Nucleus accumbens (tissue), 56 donors: ENCODE measurements around the gene DTHD1.

ENCODE experiments used
- DNase-seq, 56 donors: peaks; one replicate each; lab custom pipeline; 2025; lab: John Stamatoyannopoulos, UW

The DTHD1 gene

DNA sequence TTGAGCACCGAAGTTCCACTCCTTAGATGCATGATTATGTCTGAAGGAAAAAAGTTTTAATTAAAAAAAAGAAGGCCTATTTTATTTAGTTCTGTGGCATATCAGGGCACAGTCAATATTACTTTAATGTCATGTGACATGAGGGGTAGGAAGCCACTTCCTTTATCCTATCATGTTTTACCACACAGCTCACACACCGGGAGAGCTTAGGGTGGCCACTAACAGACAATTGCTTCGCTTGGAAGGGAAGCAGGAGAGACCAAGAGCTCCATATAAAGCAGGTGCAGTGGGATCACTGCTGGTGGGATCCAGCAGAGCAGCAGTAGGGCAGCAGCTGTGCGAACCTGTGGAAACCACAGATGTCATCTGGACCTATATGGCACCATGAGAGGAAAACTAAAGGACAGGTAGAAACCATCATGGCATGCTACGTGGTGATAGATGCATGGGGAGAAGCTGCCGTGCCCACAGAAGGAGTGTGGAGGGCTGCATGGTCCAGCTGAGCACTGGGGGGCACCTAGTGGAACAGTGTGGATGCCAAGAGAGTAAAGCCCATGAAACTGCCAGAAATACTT is 52.0 kb downstream of the DTHD1 start:
- DNase-seq: no peak

DNA sequence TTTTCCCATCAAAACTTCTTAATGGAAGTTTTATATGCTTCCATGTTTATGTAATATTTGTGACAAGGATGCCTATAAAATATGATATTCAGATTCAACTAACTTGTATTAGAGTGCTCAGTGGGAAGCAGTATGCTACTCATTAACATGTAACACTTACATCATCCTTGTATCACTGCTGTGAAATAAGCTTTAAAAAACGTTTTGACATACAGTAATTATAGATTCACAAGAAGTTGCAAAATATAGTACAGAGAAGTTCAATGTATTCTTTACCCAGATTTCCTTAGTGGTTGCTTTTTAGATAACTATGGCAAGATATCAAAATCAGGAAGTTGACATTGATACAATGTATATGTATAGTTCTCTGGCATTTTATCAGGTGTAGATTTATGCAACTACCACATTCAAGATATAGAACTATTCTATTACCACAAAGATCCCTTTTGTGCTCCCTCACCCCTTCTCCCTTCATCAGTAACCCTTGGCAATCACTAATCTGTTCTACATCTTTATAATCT is 56.3 kb downstream of the DTHD1 start:
- no peak for DNase-seq

DNA sequence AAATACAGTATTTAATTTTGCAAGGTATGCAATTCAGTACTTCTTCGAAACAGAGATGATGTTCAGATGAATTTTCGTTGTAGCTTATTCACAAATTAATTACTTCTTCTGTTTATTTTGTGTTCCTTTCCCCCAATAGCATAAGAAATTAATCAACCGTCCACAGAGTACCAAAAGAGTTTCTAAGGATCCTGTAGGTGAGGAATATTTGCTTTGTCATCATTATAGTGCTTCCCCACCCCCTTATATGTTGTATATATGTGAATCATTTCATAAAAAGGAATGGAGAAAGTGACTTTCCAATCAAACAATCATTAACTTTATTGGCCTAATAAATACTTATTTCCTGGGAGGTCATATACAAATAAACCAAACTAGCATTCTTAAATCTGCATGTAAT is 57.6 kb downstream of the DTHD1 start:
- no peak for DNase-seq

DNA sequence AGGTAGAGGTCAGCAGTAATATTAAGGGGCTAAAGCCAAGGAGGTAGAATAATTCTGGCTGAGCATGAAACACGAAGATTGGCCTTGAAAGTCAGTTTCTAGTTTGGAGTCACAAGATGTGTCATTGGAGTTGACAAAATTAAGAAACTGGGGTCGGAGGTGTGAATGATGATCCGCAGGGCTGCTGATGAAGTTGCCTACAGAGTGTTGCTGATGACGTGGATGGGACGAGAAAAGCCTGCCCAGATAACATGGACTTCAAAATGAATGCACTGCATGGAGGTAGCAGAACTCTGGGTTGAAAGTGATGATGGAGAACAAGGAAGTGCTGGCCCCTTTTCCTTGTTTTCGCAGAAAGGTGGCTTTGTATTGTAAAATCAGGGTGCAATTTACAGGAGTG is 60.5 kb downstream of the DTHD1 start:
- DNase-seq: no peak

DNA sequence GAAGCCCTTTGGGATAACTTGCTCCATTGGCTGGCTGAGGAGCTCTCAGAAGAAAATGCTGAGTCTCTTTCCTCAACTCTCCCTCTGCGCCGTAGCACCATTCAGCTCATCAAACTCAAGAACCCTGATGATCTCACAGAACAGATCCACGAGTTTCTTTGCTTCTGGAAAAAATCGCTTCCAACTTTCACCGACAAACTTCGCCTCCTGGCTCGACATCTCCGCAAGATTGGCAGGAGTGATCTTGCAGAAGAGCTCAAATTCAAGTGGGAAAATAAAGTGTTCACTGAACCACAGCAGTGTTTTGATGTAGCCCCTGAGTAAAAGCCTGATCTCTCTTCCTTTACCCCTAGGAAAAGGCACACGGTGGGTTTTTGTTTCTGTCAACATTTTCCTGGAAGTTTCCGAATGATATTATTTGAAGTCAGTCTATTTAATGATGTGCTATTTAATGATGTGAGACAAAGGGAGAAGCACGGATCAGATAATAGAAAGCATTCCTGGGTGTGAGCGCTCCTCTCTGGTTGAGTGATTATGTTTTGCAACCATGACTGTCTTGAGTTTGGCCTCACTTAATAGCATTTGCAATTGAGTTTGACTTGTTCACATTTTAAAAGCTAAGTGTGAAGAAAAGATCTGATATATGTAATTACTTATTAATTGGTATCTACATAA is 62.2 kb downstream of the DTHD1 start:
- no peak for DNase-seq

DNA sequence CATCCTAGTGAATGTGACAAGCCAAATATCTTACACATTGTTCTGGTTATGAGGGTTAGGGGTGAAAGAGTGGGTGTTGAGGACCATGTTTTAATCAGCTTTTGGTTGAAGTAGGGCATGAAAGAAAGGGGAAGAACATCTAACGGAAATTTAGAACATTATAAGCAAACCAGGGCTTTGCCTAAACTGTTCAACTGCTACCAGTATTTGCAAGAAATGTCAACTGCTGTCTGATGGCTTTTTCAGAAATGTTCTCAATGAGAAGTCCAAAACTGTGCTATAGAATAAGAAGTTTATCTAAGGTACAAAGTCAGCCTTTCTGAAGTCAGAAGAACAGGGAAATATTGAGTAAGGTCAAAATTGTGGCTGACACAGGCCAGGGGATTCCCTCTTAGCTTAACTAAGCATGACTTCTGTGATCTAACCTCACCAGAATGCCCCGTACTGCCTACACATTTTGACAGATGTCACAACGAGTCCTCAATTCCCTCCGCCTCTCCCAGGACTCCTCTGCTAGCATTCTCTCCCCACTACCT is 67.1 kb downstream of the DTHD1 start:
- no peak for DNase-seq

DNA sequence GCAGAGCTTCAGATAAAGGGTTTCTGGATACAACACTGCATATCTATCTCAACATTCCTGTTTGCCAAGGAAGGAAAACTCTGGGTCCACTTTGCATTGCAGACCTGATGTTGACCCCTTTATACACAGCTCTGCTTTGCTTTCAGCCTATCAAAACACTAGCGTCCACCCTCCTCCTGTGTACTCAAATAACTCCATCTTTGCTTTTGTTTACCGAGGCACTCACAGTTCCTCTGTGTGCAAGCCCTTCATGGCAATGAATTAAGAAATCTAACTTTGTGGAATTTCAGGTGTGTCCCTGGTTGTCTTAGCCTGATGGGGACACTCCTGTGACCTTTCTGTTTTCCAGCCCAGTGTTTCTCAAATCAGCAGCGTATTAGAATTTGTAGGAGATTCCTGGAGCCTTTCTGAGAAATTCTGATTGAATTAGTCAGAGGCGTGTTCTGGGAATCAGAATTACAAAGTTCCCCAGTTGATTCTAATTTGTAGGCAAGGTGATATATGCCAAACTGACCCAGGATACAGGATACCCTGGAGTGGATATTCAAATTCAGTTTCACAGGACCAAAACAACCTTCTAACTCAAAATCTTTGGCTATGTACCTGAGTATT is 68.6 kb downstream of the DTHD1 start:
- DNase-seq: peak in 3 of 56 donors; percentile 14 to 23 (median 21)

DNA sequence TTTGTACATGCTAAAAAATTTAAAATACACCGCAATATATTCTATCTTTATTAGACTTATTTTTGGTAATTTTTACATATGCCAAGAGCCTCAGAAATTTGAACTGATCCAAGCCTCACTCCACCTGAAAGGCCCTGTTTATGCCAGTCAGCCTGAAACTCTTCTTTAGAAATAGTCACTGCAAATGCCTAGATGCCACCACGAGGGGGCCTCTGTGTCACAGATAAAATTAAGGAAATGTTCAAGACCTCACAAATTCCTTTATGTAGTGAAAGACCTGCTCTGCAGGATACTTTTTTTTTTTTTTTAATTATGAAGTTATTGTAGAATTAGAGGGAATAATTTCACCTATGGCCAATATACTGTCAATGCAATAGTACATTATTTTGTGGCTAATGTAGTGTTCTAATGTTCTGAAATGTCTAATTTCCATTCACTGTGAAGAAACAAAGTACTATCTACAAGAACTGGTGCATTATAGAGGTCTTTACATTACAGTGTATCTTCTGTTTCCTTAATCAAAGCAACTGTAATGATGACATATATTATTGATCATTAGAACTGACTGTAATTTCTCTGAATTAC is 69.8 kb downstream of the DTHD1 start:
- DNase-seq: peak in 49 of 56 donors; percentile 3 to 88 (median 53)

DNA sequence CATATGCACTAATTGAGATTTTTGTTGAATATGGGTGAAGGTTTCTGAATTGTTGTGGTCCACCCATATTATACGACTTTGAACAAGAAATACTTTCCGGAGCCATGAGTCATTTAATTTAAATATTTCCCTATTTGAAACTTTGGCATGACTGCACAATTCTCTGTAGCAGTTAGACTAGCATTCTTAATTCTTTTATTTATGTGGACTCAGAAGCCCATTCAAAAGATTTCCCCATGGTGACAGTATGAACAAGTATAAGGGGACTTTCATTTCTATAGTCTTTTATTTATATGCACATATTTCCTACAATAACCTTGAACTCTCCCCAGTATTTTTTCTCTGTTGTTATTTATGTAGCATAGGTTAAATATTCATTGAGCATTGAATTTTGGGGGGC is 72.6 kb downstream of the DTHD1 start:
- DNase-seq: no peak

DNA sequence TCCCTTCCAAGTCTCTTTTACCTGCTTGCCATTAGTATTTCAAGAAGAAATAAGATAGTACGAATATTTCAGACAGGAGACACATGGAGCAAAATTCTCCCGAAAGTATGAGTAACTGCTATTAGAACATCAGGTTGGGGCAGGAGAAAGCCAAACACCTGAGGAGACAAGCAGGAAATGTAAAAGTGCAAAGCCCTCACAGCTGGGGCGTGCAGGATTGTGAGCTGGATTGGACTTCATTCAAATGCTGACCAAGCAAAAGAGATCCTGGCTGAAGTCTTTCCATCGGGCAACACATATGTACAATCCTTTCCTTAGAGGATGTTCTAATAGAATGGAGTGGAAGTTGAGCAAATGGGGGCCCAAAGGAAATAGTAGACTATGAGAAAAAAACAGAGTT is 76.8 kb downstream of the DTHD1 start:
- DNase-seq: no peak

DNA sequence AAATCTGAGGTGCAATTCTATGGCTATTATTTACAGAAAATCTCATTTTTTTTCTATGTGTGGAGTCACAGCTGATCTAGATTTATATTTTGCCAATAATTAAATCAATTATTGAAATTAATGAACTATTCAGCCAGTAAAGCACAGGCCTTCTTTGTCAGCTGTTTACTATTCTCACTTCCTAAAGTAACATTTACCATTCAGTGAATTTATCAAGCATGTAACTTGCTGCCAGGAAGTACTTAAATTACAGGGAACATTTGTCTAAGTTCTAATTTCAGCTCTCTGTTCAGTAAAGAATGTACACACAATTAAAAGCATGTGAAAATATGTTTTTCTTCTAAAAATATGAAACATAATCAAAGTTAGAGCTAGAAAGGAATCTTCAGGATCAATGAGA is 79.3 kb downstream of the DTHD1 start:
- no peak for DNase-seq

DNA sequence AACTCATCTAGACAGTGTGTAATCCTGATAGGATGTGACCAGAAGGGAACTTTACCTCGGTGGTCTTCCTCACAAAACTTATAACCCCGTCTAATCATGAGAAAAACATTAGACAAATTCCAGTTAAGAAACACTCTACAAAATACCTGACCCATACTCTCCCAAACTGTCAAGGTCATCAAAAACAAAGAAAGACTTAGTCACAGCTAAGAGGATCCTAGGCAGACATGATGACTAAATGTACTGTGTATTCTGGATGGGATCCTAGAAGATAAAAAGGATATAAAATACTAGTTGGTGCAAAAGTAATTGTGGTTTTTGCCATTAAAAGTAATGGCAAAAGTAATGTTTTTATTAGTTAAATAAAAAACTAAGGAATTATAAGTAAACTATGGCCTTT is 81.6 kb downstream of the DTHD1 start:
- no peak for DNase-seq

DNA sequence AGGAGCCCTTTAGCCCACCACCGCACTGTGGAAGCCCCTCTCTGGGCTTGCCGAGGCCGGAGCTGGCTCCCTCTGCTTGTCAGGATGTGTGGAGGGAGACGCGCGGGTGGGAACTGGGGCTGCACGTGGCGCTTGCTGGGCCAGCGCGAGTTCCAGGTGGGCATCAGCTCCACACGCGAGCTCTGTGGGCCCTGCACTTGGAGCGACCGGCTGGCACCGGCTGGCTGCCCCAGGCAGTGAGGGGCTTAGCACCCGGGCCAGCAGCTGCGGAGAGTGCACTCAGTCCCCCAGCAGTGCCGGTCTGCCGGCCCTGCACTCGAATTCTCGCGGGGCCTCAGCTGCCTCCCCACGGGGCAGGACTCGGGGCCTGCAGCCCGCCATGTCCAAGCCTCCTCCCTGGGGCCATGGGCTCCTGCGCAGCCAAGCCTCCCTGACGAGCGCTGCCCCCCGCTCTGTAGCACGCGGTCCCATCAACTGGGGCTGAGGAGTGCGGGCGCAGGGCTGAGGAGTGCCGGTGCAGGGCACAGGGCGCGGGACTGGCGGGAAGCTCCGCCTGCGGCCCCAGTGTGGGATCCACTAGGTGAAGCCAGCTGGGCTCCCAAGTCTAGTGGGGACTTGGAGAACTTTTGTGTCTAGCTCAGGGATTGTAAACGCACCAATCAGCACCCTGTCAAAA is 93.6 kb downstream of the DTHD1 start:
- DNase-seq: no peak

DNA sequence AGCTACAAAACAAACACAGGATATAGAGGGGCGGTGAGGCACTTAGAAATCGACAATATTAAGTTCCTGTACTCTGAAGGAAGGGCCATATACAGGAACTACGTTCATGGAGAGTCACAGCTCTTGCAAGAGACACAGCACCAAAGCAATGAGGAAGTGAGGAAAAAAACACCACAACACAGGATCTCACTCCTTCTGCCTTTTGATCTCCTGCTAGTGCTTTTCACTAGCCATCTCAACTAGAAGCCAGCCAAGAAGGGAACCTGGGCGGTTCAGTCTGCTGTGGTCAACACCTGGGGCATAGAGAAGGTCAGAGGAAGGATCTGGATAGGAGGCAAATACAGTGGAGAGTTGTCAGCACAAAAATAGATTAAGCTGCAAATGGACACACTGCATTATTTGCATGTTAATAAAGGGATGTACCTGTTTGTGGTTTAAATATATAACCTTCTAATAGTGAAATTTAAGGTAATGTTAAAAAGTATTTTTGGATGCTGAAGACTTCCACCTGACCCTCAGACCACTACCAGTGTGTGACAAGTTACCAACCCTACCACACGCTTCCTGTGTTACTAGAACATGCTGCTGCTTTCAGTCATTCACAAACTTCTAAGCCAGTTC is 104.6 kb downstream of the DTHD1 start:
- DNase-seq: no peak

DNA sequence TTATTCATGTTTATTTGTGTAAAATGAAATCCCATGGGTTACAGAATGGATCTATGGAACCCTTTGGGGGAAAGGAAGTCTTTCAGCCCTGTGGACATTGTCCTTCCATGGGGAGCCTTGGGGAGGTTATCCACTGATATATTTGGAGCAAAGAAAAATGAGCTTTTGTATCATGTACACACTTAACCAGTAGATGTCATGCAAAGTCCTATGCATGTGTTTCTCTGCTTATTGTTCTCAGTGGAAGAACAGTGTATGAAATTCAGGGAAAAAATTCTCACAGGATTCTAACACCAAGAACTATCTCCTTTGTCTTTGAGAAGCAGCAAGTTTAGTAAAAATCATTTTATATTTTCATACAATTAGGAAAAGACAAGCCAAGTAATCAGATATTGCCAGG is 105.3 kb downstream of the DTHD1 start:
- no peak for DNase-seq

DNA sequence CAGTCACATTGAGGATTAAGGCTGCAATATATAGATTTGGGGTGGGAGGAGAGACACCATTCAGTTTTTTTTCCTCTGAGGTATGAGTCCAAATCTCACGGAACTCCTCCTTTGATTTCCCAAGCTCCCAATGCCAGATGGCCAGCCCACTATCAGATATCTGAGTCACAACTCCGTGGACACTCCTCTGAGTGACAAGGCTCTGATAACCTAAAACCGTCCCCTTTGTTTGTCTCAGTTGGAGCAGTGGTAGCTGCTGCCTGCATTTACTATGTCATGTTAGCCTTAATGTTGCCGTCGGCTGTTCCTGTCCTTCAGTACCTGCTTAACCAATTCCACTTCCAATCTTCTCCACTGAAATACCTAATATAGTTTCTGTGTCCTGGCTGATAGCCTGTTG is 107.3 kb downstream of the DTHD1 start:
- DNase-seq: no peak

DNA sequence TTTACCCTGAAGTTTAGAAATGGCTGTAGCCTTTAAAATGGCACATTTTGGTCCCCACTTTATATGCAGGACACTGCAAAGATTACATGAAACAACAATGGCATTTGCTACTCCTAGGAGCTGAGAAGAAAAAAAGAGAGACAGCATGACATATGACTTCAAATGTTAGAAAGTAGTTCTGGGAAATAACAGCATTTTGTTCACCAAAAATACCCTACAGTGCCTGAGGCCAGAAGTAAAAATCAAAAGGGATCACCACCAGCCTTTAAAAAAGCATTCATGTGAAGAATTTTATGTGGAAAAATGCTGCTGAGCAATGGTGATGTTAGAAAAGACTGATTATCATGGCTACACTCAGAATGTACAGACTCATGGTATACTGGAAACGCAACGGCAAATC is 110.0 kb downstream of the DTHD1 start:
- DNase-seq: no peak

DNA sequence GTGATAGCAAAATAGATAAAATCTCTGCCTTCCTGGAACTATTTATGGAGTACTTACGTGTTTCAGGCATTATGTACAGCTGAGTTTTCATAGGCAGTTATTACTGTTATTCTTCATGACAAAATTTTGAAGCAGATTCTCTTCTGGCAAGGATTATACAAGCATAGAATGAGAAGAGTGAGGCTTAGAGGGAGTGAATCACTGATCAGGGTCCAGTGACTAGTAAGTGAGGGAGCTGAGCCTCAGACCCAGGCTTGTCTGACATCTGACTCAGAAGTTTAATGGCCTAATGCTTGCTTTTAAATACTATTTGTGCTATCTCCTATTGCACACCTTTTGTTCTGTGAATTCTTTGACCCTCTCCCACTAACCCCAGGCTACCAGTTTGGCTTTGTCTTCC is 110.6 kb downstream of the DTHD1 start:
- DNase-seq: no peak

DNA sequence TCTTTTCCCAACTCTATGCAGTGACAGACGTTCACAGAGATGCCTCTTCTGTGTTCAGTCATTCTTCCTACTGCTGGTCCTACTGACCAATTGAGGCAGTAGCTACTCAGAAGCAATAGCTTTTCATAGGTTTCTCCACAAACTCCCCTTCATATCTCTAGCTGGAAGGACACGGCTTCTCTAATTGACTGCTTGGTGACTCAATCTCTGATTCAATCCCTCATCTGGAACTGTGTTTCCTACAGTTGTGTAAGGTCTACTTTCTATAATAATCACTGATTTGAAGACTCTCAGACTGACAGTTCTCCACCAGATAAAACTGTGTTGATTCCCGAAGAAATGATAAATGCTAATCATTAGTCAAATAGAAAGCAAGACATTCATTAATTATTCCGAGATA is 111.5 kb downstream of the DTHD1 start:
- no peak for DNase-seq
